ENCODE measurements around the gene PTRH1.

The PTRH1 gene

GRCh38 chr9:127708952-127709587 lies 6.4 kb downstream of the PTRH1 start:
- Histone ChIP-seq H3K27me3 (ENCODE audit: insufficient read depth, low read length, poor library complexity) (no peaks in the 10 kb centered on the region), H2AFZ (ENCODE audit: low read depth, low read length) (no peak overlapping the region), H3K4me1 (ENCODE audit: insufficient read depth, low read length) (peaks cover 16% of the 10 kb centered on the region), H3K36me3 (ENCODE audit: insufficient read depth, low read length) (no peaks in the 10 kb centered on the region), H3K4me2 (ENCODE audit: insufficient read depth, low read length) (no peak overlapping the region), H3K9ac (ENCODE audit: low read depth, low read length) (no peak overlapping the region), H3K27ac (ENCODE audit: low read length) (no peak overlapping the region), H4K20me1 (ENCODE audit: insufficient read depth, low read length) (peaks cover 21% of the 10 kb centered on the region), H3K79me2 (ENCODE audit: insufficient read depth, low read length) (no peaks in the 10 kb centered on the region), H3K4me3 (ENCODE audit: low read depth in 1 of 2, low read length in 2 of 2) (no peak overlapping the region), H3K9me3 (ENCODE audit: insufficient read depth, low read length, severe bottlenecking) (no peaks in the 10 kb centered on the region)
- ATAC-seq (ENCODE audit: insufficient read depth, low read depth) (no peak), DNase-seq (no peak)
- no peak for TF ChIP-seq EZH2 (IDR thresholded peaks at IDR 0.05; ENCODE audit: borderline replicate concordance, low read depth, low read length, severe bottlenecking)
- TF ChIP-seq, protein P1, sequence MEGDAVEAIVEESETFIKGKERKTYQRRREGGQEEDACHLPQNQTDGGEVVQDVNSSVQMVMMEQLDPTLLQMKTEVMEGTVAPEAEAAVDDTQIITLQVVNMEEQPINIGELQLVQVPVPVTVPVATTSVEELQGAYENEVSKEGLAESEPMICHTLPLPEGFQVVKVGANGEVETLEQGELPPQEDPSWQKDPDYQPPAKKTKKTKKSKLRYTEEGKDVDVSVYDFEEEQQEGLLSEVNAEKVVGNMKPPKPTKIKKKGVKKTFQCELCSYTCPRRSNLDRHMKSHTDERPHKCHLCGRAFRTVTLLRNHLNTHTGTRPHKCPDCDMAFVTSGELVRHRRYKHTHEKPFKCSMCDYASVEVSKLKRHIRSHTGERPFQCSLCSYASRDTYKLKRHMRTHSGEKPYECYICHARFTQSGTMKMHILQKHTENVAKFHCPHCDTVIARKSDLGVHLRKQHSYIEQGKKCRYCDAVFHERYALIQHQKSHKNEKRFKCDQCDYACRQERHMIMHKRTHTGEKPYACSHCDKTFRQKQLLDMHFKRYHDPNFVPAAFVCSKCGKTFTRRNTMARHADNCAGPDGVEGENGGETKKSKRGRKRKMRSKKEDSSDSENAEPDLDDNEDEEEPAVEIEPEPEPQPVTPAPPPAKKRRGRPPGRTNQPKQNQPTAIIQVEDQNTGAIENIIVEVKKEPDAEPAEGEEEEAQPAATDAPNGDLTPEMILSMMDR (IDR thresholded peaks at IDR 0.05; ENCODE audit: borderline replicate concordance, extremely low read depth, low read length, poor library complexity, severe bottlenecking) = no peak

DNA sequence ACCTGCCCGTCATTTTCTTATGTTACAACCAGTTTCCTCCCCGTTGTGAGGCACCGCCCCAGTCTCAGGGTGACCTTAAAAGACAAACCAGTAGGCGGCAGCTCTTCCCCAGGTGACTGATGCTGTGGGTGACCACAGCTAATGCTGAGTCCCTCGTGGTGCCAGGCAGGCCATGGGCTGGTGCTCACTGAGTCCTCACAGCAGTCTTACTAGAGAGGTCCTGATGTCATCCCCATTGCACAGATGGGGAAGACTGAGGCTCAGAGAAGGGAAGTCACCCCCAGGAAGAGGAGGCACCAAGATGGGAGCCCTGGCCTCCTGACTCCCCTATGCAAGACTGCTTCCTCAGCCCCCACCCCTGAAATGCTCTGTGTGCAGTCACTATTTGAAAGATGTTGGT lies 7.7 kb downstream of the PTRH1 start:
- TF ChIP-seq, protein P1 (IDR thresholded peaks at IDR 0.05; ENCODE audit: borderline replicate concordance, extremely low read depth, low read length, poor library complexity, severe bottlenecking) = no peak
- TF ChIP-seq EZH2 (IDR thresholded peaks at IDR 0.05; ENCODE audit: borderline replicate concordance, low read depth, low read length, severe bottlenecking) = no peak
- Histone ChIP-seq H3K4me3 (ENCODE audit: low read depth in 1 of 2, low read length in 2 of 2) (no peak overlapping the region), H3K4me1 (ENCODE audit: insufficient read depth, low read length) (peaks cover 14% of the 10 kb centered on the region), H4K20me1 (ENCODE audit: insufficient read depth, low read length) (peaks cover 21% of the 10 kb centered on the region), H3K27me3 (ENCODE audit: insufficient read depth, low read length, poor library complexity) (no peaks in the 10 kb centered on the region), H2AFZ (ENCODE audit: low read depth, low read length) (no peak overlapping the region), H3K27ac (ENCODE audit: low read length) (no peak overlapping the region), H3K9me3 (ENCODE audit: insufficient read depth, low read length, severe bottlenecking) (no peaks in the 10 kb centered on the region), H3K36me3 (ENCODE audit: insufficient read depth, low read length) (no peaks in the 10 kb centered on the region), H3K9ac (ENCODE audit: low read depth, low read length) (no peak overlapping the region), H3K4me2 (ENCODE audit: insufficient read depth, low read length) (no peak overlapping the region), H3K79me2 (ENCODE audit: insufficient read depth, low read length) (no peaks in the 10 kb centered on the region)
- no peak for ATAC-seq (ENCODE audit: insufficient read depth, low read depth)
- DNase-seq = no peak

GRCh38 chr9:127706836-127707241 lies 8.6 kb downstream of the PTRH1 start, which contains the start of gene CFAP157:
TSS of gene CFAP157 (plus strand) at chr9:127706988. CDS start at chr9:127707032, 44 bp downstream.
- no peak within 1 kb of the TSS for H3K4me2 ChIP-seq (ENCODE audit: insufficient read depth, low read length)
- peaks cover 10% of the 10 kb centered on the region for H3K4me1 ChIP-seq (ENCODE audit: insufficient read depth, low read length)
- H3K27ac ChIP-seq (ENCODE audit: low read length) = no peak within 1 kb of the TSS
- ATAC-seq (ENCODE audit: insufficient read depth, low read depth) = no peak
- DNase-seq = no peak
- H3K27me3 ChIP-seq (ENCODE audit: insufficient read depth, low read length, poor library complexity) = no peaks in the 10 kb centered on the region
- no peaks in the 10 kb centered on the region for H3K36me3 ChIP-seq (ENCODE audit: insufficient read depth, low read length)
- no peak for TF ChIP-seq EZH2 (IDR thresholded peaks at IDR 0.05; ENCODE audit: borderline replicate concordance, low read depth, low read length, severe bottlenecking)
- TF ChIP-seq, protein P1 (IDR thresholded peaks at IDR 0.05; ENCODE audit: borderline replicate concordance, extremely low read depth, low read length, poor library complexity, severe bottlenecking) = no peak
- H3K4me3 ChIP-seq (ENCODE audit: low read depth in 1 of 2, low read length in 2 of 2) = no peak within 1 kb of the TSS
- no peak within 1 kb of the TSS for H2AFZ ChIP-seq (ENCODE audit: low read depth, low read length)
- H3K9ac ChIP-seq (ENCODE audit: low read depth, low read length) = no peak within 1 kb of the TSS
- H3K79me2 ChIP-seq (ENCODE audit: insufficient read depth, low read length) = no peaks in the 10 kb centered on the region
- no peaks in the 10 kb centered on the region for H3K9me3 ChIP-seq (ENCODE audit: insufficient read depth, low read length, severe bottlenecking)
- H4K20me1 ChIP-seq (ENCODE audit: insufficient read depth, low read length) = peaks cover 12% of the 10 kb centered on the region
